Fibroblast of lung (primary cell): ENCODE results near the gene CALN1. TPM values are rescaled to one million over a fixed set of nuclear protein-coding genes. Genes with fewer than 3 reads are reported as not detected.

Experiments
- DNase-seq, 2 donors: peaks; one replicate each; pipeline versions ENCODE4 v3.0.0 to v3.0.0-alpha.2; 2010; ENCODE audit warnings: low read depth in 2 of 2
- H2AFZ ChIP-seq: 2 replicates; pipeline ENCODE4 v1.5.1; 2012; ENCODE audit warnings: low read length, control low read depth, inconsistent platforms
- H3K27ac ChIP-seq: 2 replicates; pipeline ENCODE4 v1.5.1; 2011; ENCODE audit warnings: low read length, control low read depth; ENCODE audit not compliant: insufficient read depth
- H3K27me3 ChIP-seq: 2 replicates; pipeline ENCODE4 v1.5.1; 2011; ENCODE audit warnings: mild to moderate bottlenecking, low read length; ENCODE audit not compliant: control insufficient read depth, insufficient read depth
- H3K36me3 ChIP-seq: 2 replicates; pipeline ENCODE4 v1.5.1; 2011; ENCODE audit warnings: low read length; ENCODE audit not compliant: control insufficient read depth, insufficient read depth
- H3K4me1 ChIP-seq: 2 replicates; pipeline ENCODE4 v1.5.1; 2011; ENCODE audit warnings: low read length; ENCODE audit not compliant: control insufficient read depth, insufficient read depth; ENCODE audit errors: extremely low read depth
- H3K4me2 ChIP-seq: 2 replicates; pipeline ENCODE4 v1.5.1; 2011; ENCODE audit warnings: low read length, control low read depth; ENCODE audit not compliant: insufficient read depth; ENCODE audit errors: extremely low read depth
- H3K4me3 ChIP-seq, 4 experiments: fragments of 200-600 bp in 1 of 4; sonication (generic) in 1 of 4; replicated peaks in 1 of 4; 2 replicates each; pipeline ENCODE4 v1.5.1; 2011 to 2016; ENCODE audit warnings: low read length in 4 of 4, low read depth in 3 of 4, mild to moderate bottlenecking in 3 of 4, control low read depth in 2 of 4, inconsistent platforms in 1 of 4, mixed read lengths in 1 of 4; ENCODE audit not compliant: insufficient read depth in 1 of 4; ENCODE audit errors: control extremely low read depth in 1 of 4
- H3K79me2 ChIP-seq: 2 replicates; pipeline ENCODE4 v1.5.1; 2012; ENCODE audit warnings: mild to moderate bottlenecking, low read length, inconsistent platforms; ENCODE audit not compliant: control insufficient read depth, insufficient read depth
- H3K9ac ChIP-seq: 2 replicates; pipeline ENCODE4 v1.5.1; 2011; ENCODE audit warnings: mild to moderate bottlenecking, low read length, control low read depth; ENCODE audit not compliant: insufficient read depth
- H3K9me3 ChIP-seq: 2 replicates; pipeline ENCODE4 v1.5.1; 2012; ENCODE audit warnings: low read depth, low read length; ENCODE audit not compliant: control insufficient read depth, insufficient read depth
- H4K20me1 ChIP-seq: 2 replicates; pipeline ENCODE4 v1.5.1; 2011; ENCODE audit warnings: low read length; ENCODE audit not compliant: control insufficient read depth, insufficient read depth; ENCODE audit errors: extremely low read depth
- EZH2 ChIP-seq: IDR thresholded peaks from 2 replicates; pipeline ENCODE4 v1.5.1; 2012; ENCODE audit warnings: low read length, control low read depth, mild to moderate bottlenecking; ENCODE audit errors: missing control alignments
- polyA plus RNA-seq, 2 donors: library from polyadenylated mRNA; depleted of rRNA in 1 of 2; stranded (reverse) in 1 of 2; unstranded in 1 of 2; fragments of >200 nt; gene quantifications; 2 replicates each; pipeline ENCODE4 v1.2.1, GENCODE V29; 2011 to 2012; ENCODE audit warnings: missing spikeins in 1 of 2
- total RNA-seq: library from RNA; depleted of rRNA; stranded (reverse); fragments of >200 nt; gene quantifications from 2 replicates; pipeline ENCODE4 v1.2.1, GENCODE V29; 2014
- TF ChIP-seq, protein P1 (sequence below), 2 donors: IDR thresholded peaks in 1 of 2; conservative IDR thresholded peaks in 1 of 2; 1 replicate in 1 of 2; 2 replicates in 1 of 2; pipeline ENCODE4 v1.5.1; 2011 to 2012; ENCODE audit warnings: low read length in 2 of 2, control low read depth in 1 of 2, inconsistent platforms in 1 of 2, low read depth in 1 of 2, mild to moderate bottlenecking in 1 of 2

The CALN1 gene
- total and polyA plus RNA-seq, 2 donors (not counting 1 experiment from before 2014, with no cell fraction given), result not detected

DNA sequence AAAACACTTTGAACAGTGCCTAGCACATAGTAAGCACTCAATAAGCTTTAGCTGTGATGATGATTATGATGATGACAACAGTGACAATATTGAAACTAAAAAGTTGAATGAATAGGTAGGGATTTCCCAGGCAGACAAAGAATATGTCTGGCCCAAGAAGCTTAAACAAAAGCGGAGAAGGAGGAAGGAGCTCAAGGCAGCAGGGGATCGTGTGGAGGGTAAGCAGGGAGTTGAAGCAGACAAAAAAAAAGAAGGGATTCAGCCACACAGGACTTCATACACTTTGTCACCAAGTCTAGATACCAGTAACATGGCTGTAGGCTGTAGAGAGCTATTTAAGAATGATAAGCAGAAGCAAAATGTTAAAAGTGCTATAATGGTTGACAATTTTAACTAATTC is 144.0 kb downstream of the CALN1 start:
- DNase-seq, result no peak
- TF ChIP-seq, protein P1, sequence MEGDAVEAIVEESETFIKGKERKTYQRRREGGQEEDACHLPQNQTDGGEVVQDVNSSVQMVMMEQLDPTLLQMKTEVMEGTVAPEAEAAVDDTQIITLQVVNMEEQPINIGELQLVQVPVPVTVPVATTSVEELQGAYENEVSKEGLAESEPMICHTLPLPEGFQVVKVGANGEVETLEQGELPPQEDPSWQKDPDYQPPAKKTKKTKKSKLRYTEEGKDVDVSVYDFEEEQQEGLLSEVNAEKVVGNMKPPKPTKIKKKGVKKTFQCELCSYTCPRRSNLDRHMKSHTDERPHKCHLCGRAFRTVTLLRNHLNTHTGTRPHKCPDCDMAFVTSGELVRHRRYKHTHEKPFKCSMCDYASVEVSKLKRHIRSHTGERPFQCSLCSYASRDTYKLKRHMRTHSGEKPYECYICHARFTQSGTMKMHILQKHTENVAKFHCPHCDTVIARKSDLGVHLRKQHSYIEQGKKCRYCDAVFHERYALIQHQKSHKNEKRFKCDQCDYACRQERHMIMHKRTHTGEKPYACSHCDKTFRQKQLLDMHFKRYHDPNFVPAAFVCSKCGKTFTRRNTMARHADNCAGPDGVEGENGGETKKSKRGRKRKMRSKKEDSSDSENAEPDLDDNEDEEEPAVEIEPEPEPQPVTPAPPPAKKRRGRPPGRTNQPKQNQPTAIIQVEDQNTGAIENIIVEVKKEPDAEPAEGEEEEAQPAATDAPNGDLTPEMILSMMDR (conservative IDR thresholded peaks at IDR 0.05 in 1 of 2, IDR thresholded peaks at IDR 0.05 in 1 of 2; ENCODE audit: low read depth in 1 of 2, low read length in 2 of 2), result no peak
- no peak for TF ChIP-seq EZH2
- Histone ChIP-seq H3K79me2 (no peaks in the 10 kb centered on the region), H3K9ac (no peak overlapping the region), H3K27ac (no peak overlapping the region), H3K4me1 (no peaks in the 10 kb centered on the region), H3K27me3 (no peaks in the 10 kb centered on the region), H2AFZ (no peak overlapping the region), H4K20me1 (no peaks in the 10 kb centered on the region), H3K36me3 (no peaks in the 10 kb centered on the region), H3K4me2 (no peak overlapping the region), H3K4me3 (no peak overlapping the region), H3K9me3 (no peaks in the 10 kb centered on the region)

DNA sequence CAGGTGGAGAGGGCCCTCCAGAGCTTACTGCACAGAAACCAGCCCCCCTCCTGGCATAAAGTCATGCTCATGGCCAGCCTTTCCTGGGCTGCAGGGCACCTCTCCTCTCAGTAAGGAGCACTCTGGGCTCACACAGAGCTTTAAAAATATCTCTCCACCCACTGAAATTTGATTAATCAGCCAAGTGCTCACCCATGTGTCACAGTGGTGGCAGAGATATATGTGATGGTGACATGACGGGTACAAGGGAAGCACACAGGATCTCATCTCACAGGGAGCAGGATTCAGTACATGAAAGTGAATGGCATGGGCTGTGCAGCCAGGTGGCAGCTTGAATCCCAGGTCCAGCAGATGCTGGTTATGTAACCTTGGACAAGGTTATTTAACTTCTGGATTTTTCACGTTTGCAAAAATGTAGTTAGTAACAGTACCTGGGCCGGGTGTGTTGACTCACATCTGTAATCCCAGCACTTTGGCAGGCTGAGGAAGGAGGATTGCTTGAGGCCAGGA is 144.8 kb downstream of the CALN1 start:
- Histone ChIP-seq H3K79me2 (no peaks in the 10 kb centered on the region), H3K27me3 (no peaks in the 10 kb centered on the region), H3K4me3 (no peak overlapping the region), H3K4me1 (no peaks in the 10 kb centered on the region), H3K27ac (no peak overlapping the region), H3K9ac (no peak overlapping the region), H4K20me1 (no peaks in the 10 kb centered on the region), H3K9me3 (no peaks in the 10 kb centered on the region), H2AFZ (no peak overlapping the region), H3K36me3 (no peaks in the 10 kb centered on the region), H3K4me2 (no peak overlapping the region)
- no peak for DNase-seq
- TF ChIP-seq EZH2, result no peak
- TF ChIP-seq, protein P1 (conservative IDR thresholded peaks at IDR 0.05 in 1 of 2, IDR thresholded peaks at IDR 0.05 in 1 of 2; ENCODE audit: low read depth in 1 of 2, low read length in 2 of 2), result no peak

DNA sequence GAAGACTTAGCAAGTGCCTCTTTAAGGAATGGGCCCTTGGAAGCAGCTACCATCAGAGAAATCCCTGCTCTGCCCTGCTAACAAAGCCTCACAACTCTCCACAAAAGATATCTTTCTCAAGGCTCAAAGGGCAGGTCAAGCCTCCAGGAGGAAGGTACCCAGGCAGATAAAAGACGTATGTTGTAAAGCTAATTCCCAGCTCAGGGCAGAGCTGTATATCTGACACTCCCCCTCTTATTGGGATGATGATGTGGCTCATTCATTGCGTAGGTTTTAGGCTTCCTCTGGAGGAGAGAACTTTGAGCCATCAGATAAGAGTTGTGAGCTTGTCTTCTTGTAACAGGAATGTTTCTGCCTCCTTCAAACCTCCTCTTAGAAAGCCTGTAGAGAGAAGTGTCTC is 145.4 kb downstream of the CALN1 start:
- Histone ChIP-seq H4K20me1 (no peaks in the 10 kb centered on the region), H3K27me3 (no peaks in the 10 kb centered on the region), H3K4me2 (no peak overlapping the region), H2AFZ (no peak overlapping the region), H3K79me2 (no peaks in the 10 kb centered on the region), H3K36me3 (no peaks in the 10 kb centered on the region), H3K9me3 (no peaks in the 10 kb centered on the region), H3K27ac (no peak overlapping the region), H3K4me3 (no peak overlapping the region), H3K9ac (no peak overlapping the region), H3K4me1 (no peaks in the 10 kb centered on the region)
- TF ChIP-seq, protein P1 (conservative IDR thresholded peaks at IDR 0.05 in 1 of 2, IDR thresholded peaks at IDR 0.05 in 1 of 2; ENCODE audit: low read depth in 1 of 2, low read length in 2 of 2), result no peak
- no peak for TF ChIP-seq EZH2
- no peak for DNase-seq
